Measurements from ENCODE around the gene RUNX1.

DNA sequence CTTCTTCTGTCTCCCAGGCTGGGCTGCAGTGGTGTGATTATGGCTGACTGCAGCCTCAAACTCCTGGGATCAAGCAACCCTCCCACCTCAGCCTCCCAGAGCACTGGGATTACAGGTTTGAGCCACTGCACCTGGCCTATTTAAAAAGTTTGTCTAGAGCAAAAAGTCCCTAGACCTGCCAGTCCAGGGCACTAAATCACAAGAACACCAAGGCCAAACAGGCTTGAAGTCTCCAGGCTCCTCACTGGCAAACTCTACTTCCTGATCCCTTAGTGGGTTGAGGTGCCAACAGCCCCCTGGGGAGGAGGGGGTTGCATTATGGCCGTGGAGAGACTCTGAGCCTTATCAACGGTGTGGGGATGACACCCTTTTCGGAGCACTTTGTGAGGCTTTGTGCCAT lies 304.3 kb downstream of the RUNX1 start:
- TF ChIP-seq, protein P1, sequence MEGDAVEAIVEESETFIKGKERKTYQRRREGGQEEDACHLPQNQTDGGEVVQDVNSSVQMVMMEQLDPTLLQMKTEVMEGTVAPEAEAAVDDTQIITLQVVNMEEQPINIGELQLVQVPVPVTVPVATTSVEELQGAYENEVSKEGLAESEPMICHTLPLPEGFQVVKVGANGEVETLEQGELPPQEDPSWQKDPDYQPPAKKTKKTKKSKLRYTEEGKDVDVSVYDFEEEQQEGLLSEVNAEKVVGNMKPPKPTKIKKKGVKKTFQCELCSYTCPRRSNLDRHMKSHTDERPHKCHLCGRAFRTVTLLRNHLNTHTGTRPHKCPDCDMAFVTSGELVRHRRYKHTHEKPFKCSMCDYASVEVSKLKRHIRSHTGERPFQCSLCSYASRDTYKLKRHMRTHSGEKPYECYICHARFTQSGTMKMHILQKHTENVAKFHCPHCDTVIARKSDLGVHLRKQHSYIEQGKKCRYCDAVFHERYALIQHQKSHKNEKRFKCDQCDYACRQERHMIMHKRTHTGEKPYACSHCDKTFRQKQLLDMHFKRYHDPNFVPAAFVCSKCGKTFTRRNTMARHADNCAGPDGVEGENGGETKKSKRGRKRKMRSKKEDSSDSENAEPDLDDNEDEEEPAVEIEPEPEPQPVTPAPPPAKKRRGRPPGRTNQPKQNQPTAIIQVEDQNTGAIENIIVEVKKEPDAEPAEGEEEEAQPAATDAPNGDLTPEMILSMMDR (IDR thresholded peaks at IDR 0.05; ENCODE audit: low read depth, low read length): no peak
- TF ChIP-seq EZH2phosphoT487 (IDR thresholded peaks at IDR 0.05; ENCODE audit: low read depth): no peak
